Esophagus squamous epithelium (tissue), 5 donors: ENCODE measurements around the gene STUB1. TPM values are rescaled to one million over a fixed set of nuclear protein-coding genes. Genes with fewer than 3 reads are reported as not detected.

Experiments used
- DNase-seq: peaks from one replicate; lab custom pipeline; 2025; lab: John Stamatoyannopoulos, UW
- H3K27ac ChIP-seq, 4 donors: fragments of 200-600 bp; sonication (generic); one replicate each; pipeline ENCODE4 v1.5.1; 2016 to 2019; ENCODE audit warnings: mild to moderate bottlenecking in 1 of 4
- H3K27me3 ChIP-seq, 4 donors: fragments of 200-600 bp; sonication (generic); 1 replicate in 3 of 4; 2 replicates in 1 of 4; pipeline versions ENCODE4 v1.5.1 to v1.6.0; 2017 to 2021; ENCODE audit warnings: antibody characterized with exemption in 1 of 4
- H3K36me3 ChIP-seq, 3 donors: fragments of 200-600 bp; sonication (generic); one replicate each; pipeline ENCODE4 v1.5.1; 2016 to 2019
- H3K4me1 ChIP-seq, 3 donors: fragments of 200-600 bp; sonication (generic); one replicate each; pipeline ENCODE4 v1.5.1; 2017 to 2019
- H3K4me3 ChIP-seq, 4 donors: fragments of 200-600 bp; sonication (generic); 1 replicate in 3 of 4; 2 replicates in 1 of 4; pipeline ENCODE4 v1.5.1; 2016 to 2019; ENCODE audit warnings: mild to moderate bottlenecking in 2 of 4, moderate library complexity in 1 of 4
- H3K9me3 ChIP-seq, 3 donors: fragments of 200-600 bp; sonication (generic); one replicate each; pipeline ENCODE4 v1.5.1; 2016 to 2019
- POLR2A ChIP-seq, 4 donors: fragments of 450-650 bp; IDR thresholded peaks; one replicate each; pipeline ENCODE4 v1.6.1; 2017; ENCODE audit warnings: antibody characterized with exemption in 4 of 4, mild to moderate bottlenecking in 4 of 4, moderate library complexity in 3 of 4
- WGBS, 2 donors: methylation state at CpG; one replicate each; pipeline ENCODE4 v1.1.5; 2018; 5-methylcytosine and 5-hydroxymethylcytosine counted together
- intact Hi-C: fragments of 100-400 bp; cut with DNase I; formaldehyde crosslinking; loops from one replicate; pipeline ENCODE4 v1.15.0; 2022
- total RNA-seq, 4 donors: library from RNA; depleted of rRNA; stranded (reverse); fragments of >200 nt; gene quantifications; one replicate each; pipeline ENCODE4 v1.1.0, GENCODE V29; 2016
- TF ChIP-seq, protein P1 (sequence below), 6 experiments: fragments of 450-650 bp in 4 of 6; fragments of 200-600 bp in 2 of 6; sonication (generic) in 2 of 6; IDR thresholded peaks; one replicate each; pipeline ENCODE4 v1.5.1; 2016 to 2019; ENCODE audit warnings: antibody characterized with exemption in 6 of 6, mild to moderate bottlenecking in 4 of 6, moderate library complexity in 4 of 6
- donor health status: DM: yes; HTN: yes; CAD: no.

Gene STUB1
- total RNA-seq, 4 donors from 2014 or later, result 102 to 148 (median 120) TPM

GRCh38 chr16:654034-654433 is 26.2 kb upstream of the STUB1 start:
- no peak overlapping the region for H3K4me3 ChIP-seq
- DNase-seq, result no peak
- WGBS, 2 donors, result 89 to 95% methylated on average over 10 to 12 of the region's 12 CpGs
- peaks cover 0 to 70% (median 5%) of the 10 kb centered on the region in 3 donors for H3K36me3 ChIP-seq
- no peaks in the 10 kb centered on the region for H3K9me3 ChIP-seq
- TF ChIP-seq, protein P1, sequence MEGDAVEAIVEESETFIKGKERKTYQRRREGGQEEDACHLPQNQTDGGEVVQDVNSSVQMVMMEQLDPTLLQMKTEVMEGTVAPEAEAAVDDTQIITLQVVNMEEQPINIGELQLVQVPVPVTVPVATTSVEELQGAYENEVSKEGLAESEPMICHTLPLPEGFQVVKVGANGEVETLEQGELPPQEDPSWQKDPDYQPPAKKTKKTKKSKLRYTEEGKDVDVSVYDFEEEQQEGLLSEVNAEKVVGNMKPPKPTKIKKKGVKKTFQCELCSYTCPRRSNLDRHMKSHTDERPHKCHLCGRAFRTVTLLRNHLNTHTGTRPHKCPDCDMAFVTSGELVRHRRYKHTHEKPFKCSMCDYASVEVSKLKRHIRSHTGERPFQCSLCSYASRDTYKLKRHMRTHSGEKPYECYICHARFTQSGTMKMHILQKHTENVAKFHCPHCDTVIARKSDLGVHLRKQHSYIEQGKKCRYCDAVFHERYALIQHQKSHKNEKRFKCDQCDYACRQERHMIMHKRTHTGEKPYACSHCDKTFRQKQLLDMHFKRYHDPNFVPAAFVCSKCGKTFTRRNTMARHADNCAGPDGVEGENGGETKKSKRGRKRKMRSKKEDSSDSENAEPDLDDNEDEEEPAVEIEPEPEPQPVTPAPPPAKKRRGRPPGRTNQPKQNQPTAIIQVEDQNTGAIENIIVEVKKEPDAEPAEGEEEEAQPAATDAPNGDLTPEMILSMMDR (IDR thresholded peaks at IDR 0.05), result no peak
- no peak for TF ChIP-seq POLR2A (IDR thresholded peaks at IDR 0.05)
- H3K4me1 ChIP-seq, result peaks cover 10 to 20% (median 13%) of the 10 kb centered on the region in 3 donors
- no peaks in the 10 kb centered on the region for H3K27me3 ChIP-seq
- intact Hi-C loops, result no loop called here
- no peak overlapping the region for H3K27ac ChIP-seq

- Histone ChIP-seq H3K36me3 (peaks cover 0 to 69% (median 5%) of the 10 kb centered on the region in 3 donors), H3K27me3 (no peaks in the 10 kb centered on the region), H3K4me3 (no peak overlapping the region), H3K9me3 (no peaks in the 10 kb centered on the region), H3K27ac (no peak overlapping the region), H3K4me1 (peaks cover 10 to 18% (median 13%) of the 10 kb centered on the region in 3 donors)
- intact Hi-C loops, result no loop called here
- DNase-seq, result no peak
- 86% methylated on average over 11 of the region's 22 CpGs; no CpG with 5 or more reads in 1 of the 2 donors for WGBS, 2 donors
- no peak for TF ChIP-seq POLR2A (IDR thresholded peaks at IDR 0.05)
Measured at GRCh38 chr16:657487-657886, 22.7 kb upstream of the STUB1 start.

- H3K9me3 ChIP-seq, result no peaks in the 10 kb centered on the region
Measured at GRCh38 chr16:658679-659571, 21.3 kb upstream of the STUB1 start.

GRCh38 chr16:659618-660017 is 20.6 kb upstream of the STUB1 start:
- no peak for TF ChIP-seq POLR2A (IDR thresholded peaks at IDR 0.05)
- WGBS, 2 donors, result 92% methylated on average over 13 of the region's 20 CpGs; no CpG with 5 or more reads in 1 of the 2 donors
- no peak for DNase-seq
- Histone ChIP-seq H3K4me3 (no peak overlapping the region), H3K9me3 (no peaks in the 10 kb centered on the region), H3K27ac (no peak overlapping the region), H3K27me3 (no peaks in the 10 kb centered on the region), H3K36me3 (peaks cover 0 to 54% (median 5%) of the 10 kb centered on the region in 3 donors), H3K4me1 (peaks cover 10 to 18% (median 13%) of the 10 kb centered on the region in 3 donors)
- intact Hi-C loops, result loop anchor here (10.0 kb wide), 1 partner anchor 75 kb away; no protein-coding TSS in a partner anchor

More at GRCh38 chr16:658679-659571, 21.3 kb upstream of the STUB1 start:
- Histone ChIP-seq H3K27me3 (no peaks in the 10 kb centered on the region), H3K4me1 (peaks cover 10 to 18% (median 13%) of the 10 kb centered on the region in 3 donors), H3K4me3 (no peak overlapping the region), H3K36me3 (peaks cover 0 to 57% (median 5%) of the 10 kb centered on the region in 3 donors), H3K27ac (no peak overlapping the region)
- WGBS, 2 donors, result 77 to 99% methylated on average over 4 to 8 of the region's 35 CpGs
- intact Hi-C loops, result no loop called here
- TF ChIP-seq, protein P1 (IDR thresholded peaks at IDR 0.05), result no peak
- TF ChIP-seq POLR2A (IDR thresholded peaks at IDR 0.05), result no peak
- no peak for DNase-seq

DNA sequence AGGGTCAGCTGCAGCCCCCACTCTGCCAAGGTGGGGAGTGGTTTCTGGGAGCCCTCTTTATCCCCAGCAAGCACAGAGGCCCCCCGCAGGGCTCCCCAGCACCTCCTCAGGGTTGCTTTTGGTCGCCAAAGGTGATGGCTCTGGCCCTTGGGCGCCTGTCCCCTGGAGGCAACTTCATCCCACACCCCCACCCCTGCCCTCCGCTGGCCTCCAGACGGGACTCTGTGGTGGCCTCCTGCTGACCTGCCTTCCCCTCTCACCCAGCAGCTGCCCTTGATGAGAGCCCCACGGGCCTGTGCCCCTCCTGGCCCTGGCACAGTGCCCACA is 20.1 kb upstream of the STUB1 start:
- Histone ChIP-seq H3K4me3 (peak overlapping the region in 2 of 4 donors; percentile 25 to 59), H3K27me3 (no peaks in the 10 kb centered on the region), H3K27ac (peak overlapping the region; percentile 49 to 88 (median 67)), H3K9me3 (no peaks in the 10 kb centered on the region), H3K36me3 (peaks cover 0 to 49% (median 5%) of the 10 kb centered on the region in 3 donors), H3K4me1 (peaks cover 10 to 18% (median 13%) of the 10 kb centered on the region in 3 donors)
- intact Hi-C loops, result loop anchor here (10.0 kb wide), 1 partner anchor 75 kb away; no protein-coding TSS in a partner anchor
- WGBS, 2 donors, result 67% methylated on average over 4 of the region's 6 CpGs; no CpG with 5 or more reads in 1 of the 2 donors
- no peak for DNase-seq
- TF ChIP-seq POLR2A (IDR thresholded peaks at IDR 0.05), result no peak
- TF ChIP-seq, protein P1 (IDR thresholded peaks at IDR 0.05), result no peak
